HEK293 (cell line): Measurements from ENCODE around the gene FOSB.

Source experiments
- YY1 ChIP-seq: fragments of 450-650 bp; formaldehyde crosslinking; IDR thresholded peaks from 2 replicates; pipeline ENCODE4 v1.5.1; 2018; ENCODE audit warnings: missing biosample characterization, missing genetic modification characterization
- ZNF146 ChIP-seq: fragments of 450-650 bp; formaldehyde crosslinking; IDR thresholded peaks from 2 replicates; pipeline ENCODE4 v1.5.1; 2016; ENCODE audit warnings: missing biosample characterization, missing genetic modification characterization
- TF ChIP-seq, protein P1 (sequence below): fragments of 450-650 bp; formaldehyde crosslinking; IDR thresholded peaks from 2 replicates; pipeline ENCODE4 v1.5.1; 2016; ENCODE audit warnings: missing biosample characterization, missing genetic modification characterization

GRCh38 chr19:45484273-45484945 is 16.6 kb downstream of the FOSB start:
- TF ChIP-seq, protein P1, sequence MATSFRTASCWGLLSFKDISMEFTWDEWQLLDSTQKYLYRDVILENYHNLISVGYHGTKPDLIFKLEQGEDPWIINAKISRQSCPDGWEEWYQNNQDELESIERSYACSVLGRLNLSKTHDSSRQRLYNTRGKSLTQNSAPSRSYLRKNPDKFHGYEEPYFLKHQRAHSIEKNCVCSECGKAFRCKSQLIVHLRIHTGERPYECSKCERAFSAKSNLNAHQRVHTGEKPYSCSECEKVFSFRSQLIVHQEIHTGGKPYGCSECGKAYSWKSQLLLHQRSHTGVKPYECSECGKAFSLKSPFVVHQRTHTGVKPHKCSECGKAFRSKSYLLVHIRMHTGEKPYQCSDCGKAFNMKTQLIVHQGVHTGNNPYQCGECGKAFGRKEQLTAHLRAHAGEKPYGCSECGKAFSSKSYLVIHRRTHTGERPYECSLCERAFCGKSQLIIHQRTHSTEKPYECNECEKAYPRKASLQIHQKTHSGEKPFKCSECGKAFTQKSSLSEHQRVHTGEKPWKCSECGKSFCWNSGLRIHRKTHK (tag by site-specific recombination) = no peak
- TF ChIP-seq YY1 (tag by site-specific recombination) (no peak), ZNF146 (no peak)
